ENCODE data around the gene MARK1. TPM values are rescaled to one million over a fixed set of nuclear protein-coding genes. Genes with fewer than 3 reads are reported as not detected.
"Not testable (repeated sequence)": the region's sequence is repeated elsewhere in the genome, so short reads cannot be mapped to it uniquely, and the experiment has no call there.

Gene MARK1
- total RNA-seq, 4 donors from 2014 or later = 2.2 to 5.3 (median 3.7) TPM

DNA sequence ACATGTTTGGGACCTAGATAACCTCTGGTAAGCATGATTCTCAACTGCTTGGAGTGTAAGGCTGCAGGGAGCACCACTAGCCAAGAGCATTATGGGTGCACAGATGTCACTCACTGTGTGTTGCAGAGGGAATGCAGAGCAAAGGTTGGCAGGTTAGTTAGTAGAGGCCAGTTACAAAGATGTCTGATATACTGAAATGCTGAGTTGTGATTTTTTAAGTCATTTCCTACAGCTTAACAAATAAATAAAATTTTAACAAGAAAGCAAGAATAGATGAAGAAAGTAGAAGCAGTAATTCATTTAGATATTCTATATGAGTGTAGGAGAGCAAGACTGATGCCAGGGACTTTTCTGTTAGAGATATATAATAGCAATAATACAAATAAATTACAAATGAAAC lies 64.8 kb downstream of the MARK1 start:
- no peak for TF ChIP-seq POLR2A (IDR thresholded peaks at IDR 0.05)
- TF ChIP-seq, protein P1, sequence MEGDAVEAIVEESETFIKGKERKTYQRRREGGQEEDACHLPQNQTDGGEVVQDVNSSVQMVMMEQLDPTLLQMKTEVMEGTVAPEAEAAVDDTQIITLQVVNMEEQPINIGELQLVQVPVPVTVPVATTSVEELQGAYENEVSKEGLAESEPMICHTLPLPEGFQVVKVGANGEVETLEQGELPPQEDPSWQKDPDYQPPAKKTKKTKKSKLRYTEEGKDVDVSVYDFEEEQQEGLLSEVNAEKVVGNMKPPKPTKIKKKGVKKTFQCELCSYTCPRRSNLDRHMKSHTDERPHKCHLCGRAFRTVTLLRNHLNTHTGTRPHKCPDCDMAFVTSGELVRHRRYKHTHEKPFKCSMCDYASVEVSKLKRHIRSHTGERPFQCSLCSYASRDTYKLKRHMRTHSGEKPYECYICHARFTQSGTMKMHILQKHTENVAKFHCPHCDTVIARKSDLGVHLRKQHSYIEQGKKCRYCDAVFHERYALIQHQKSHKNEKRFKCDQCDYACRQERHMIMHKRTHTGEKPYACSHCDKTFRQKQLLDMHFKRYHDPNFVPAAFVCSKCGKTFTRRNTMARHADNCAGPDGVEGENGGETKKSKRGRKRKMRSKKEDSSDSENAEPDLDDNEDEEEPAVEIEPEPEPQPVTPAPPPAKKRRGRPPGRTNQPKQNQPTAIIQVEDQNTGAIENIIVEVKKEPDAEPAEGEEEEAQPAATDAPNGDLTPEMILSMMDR (IDR thresholded peaks at IDR 0.05) = no peak
- H3K4me3 ChIP-seq (ENCODE audit: low read depth, poor library complexity, severe bottlenecking) = no peak overlapping the region
- no peak for DNase-seq (ENCODE audit: low spot score in 2 of 2)
- intact Hi-C loops (cut with DNase I; ENCODE audit: low total_unique reads) = no loop called here

DNA sequence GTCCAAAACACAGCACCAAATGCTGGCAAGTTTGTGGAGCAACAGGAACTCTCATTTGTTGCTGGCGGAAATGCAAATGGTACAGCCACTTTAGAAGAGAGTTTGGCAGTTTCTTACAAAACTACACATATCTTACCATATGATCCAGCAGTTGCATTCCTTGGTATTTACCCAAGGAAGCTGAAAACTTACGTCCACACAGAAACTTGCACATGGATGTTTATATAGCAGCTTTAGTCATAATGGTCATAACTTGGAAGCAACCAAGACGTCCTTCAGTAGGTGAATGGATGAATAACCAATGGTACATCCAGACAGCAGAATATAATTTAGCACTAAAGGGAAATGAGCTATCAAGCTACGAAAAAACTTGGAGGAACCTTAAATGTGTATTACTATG lies 66.4 kb downstream of the MARK1 start:
- WGBS, 2 donors = 91 to 96% methylated on average over 4 of the region's 4 CpGs
- intact Hi-C loops (cut with DNase I; ENCODE audit: low total_unique reads) = no loop called here
- TF ChIP-seq POLR2A (IDR thresholded peaks at IDR 0.05) = no peak
- TF ChIP-seq, protein P1 (IDR thresholded peaks at IDR 0.05) = no peak

DNA sequence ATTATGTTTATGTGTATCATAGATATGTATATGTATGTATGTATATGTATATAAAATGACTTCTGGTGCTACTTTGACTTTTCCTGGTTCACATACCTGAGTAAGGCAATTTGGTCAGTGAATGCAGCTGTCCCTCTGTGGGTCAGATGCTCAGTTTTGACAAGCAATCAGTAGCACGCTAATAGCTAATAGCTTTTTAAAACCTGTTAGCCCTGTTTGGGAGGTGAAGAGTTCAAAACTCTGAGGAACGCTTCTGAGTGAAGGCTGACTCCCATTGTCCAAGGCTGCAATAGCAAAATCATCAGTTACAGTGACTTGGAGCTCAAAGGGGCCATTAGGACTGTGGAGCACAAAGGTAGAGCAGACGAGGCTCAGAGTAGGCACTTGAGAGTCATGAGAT lies 67.2 kb downstream of the MARK1 start:
- TF ChIP-seq POLR2A (IDR thresholded peaks at IDR 0.05) = no peak
- TF ChIP-seq, protein P1 (IDR thresholded peaks at IDR 0.05) = no peak
- no peak overlapping the region for H3K4me3 ChIP-seq (ENCODE audit: low read depth, poor library complexity, severe bottlenecking)
- WGBS, 2 donors = 51 to 76% methylated on average over 3 of the region's 3 CpGs
- intact Hi-C loops (cut with DNase I; ENCODE audit: low total_unique reads) = no loop called here
- no peak for DNase-seq (ENCODE audit: low spot score in 2 of 2)

More for the DNA sequence above, 66.4 kb downstream of the MARK1 start:
- no peak for DNase-seq (ENCODE audit: low spot score in 2 of 2)
- no peak overlapping the region for H3K4me3 ChIP-seq (ENCODE audit: low read depth, poor library complexity, severe bottlenecking)

DNA sequence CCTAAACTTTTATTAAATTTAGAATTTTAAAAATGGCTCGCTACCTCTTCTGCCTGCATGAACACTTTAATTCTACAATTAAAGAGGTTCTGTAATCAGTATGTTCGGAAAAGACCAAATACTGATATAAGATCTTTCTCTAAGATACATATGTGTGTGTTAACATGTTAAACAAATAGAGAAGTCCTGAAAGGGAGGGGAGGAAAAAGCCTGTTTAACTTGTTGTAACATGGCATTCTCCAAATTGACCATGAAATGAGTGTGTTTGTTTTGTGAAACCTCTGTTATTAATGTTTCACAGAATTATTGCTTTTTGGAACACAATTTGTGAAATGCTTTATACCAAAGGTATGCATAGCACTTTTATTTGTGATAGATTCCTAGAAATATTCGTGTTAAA lies 77.0 kb downstream of the MARK1 start:
- H3K4me3 ChIP-seq (ENCODE audit: low read depth, poor library complexity, severe bottlenecking) = no peak overlapping the region
- no peak for TF ChIP-seq POLR2A (IDR thresholded peaks at IDR 0.05)
- TF ChIP-seq, protein P1 (IDR thresholded peaks at IDR 0.05) = no peak
- 89 to 94% methylated on average over 3 of the region's 3 CpGs for WGBS, 2 donors
- no peak for DNase-seq (ENCODE audit: low spot score in 2 of 2)
- intact Hi-C loops (cut with DNase I; ENCODE audit: low total_unique reads) = no loop called here

DNA sequence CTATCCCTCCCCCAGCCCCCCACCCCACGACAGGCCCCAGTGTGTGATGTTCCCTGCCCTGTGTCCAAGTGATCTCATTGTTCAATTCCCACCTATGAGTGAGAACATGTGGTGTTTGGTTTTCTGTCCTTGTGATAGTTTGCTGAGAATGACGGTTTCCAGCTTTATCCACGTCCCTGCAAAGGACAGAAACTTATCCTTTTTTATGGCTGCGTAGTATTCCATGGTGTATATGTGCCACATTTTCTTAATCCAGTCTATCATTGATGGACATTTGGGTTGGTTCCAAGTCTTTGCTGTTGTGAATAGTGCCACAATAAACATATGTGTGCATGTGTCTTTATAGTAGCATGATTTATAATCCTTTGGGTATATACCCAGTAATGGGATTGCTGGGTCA lies 77.7 kb downstream of the MARK1 start:
- WGBS, 2 donors = 96% methylated on average over 4 of the region's 4 CpGs
- not testable (repeated sequence) for DNase-seq (ENCODE audit: low spot score in 2 of 2)

DNA sequence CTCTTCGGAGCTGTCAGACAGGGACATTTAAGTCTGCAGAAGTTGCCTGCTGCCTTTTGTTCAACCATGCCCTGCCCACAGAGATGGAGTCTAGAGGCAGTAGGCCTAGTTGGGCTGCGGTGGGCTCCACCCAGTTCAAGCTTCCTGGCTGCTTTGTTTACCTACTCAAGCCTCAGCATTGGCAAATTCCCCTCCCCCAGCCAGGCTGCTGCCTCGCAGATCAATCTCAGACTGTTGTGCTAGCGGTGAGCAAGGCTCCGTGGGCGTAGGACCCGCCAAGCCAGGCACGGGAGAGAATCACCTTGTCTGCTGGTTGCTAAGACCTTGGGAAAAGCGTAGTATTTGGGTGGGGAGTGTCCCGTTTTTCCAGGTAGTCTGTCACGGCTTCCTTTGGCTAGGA lies 83.2 kb downstream of the MARK1 start:
- WGBS, 2 donors = 75 to 96% methylated on average over 6 to 11 of the region's 11 CpGs
- H3K4me3 ChIP-seq (ENCODE audit: low read depth, poor library complexity, severe bottlenecking); DNase-seq (ENCODE audit: low spot score in 2 of 2); intact Hi-C loops (cut with DNase I; ENCODE audit: low total_unique reads): not testable (repeated sequence)

More for the DNA sequence above, 77.7 kb downstream of the MARK1 start:
- intact Hi-C loops (cut with DNase I; ENCODE audit: low total_unique reads); H3K4me3 ChIP-seq (ENCODE audit: low read depth, poor library complexity, severe bottlenecking): not testable (repeated sequence)

DNA sequence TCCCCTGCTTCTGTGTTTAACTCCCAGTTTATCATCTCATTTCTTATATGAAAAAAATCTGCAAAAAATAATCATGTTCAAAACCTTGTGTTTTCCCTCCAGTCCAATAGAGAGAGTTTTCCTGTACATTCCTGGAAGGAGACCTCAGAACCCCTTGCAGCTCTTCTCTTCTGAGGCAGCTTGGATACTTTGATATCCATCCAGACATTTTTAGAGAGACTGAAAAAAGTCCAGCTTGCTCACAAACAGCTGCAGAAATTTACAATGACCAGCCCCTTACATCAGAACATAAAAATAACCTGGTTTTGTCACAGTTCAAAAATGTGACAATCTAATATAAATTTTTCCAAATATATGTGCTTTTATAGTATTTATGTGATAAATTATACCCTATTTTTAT lies 88.9 kb downstream of the MARK1 start:
- no peak for TF ChIP-seq POLR2A (IDR thresholded peaks at IDR 0.05)
- TF ChIP-seq, protein P1 (IDR thresholded peaks at IDR 0.05) = no peak
- intact Hi-C loops (cut with DNase I; ENCODE audit: low total_unique reads) = no loop called here
- H3K4me3 ChIP-seq (ENCODE audit: low read depth, poor library complexity, severe bottlenecking) = no peak overlapping the region
- no peak for DNase-seq (ENCODE audit: low spot score in 2 of 2)
